SK-N-SH treated with all-trans-retinoic acid at 6 μM for 48 hours (cell line): Measurements from ENCODE around the gene GNPTG.

Source experiments
- ARNTL ChIP-seq: fragments of 450-650 bp; formaldehyde crosslinking; IDR thresholded peaks from 2 replicates; pipeline ENCODE4 v1.5.0; 2020; ENCODE audit warnings: low read depth, mild to moderate bottlenecking, moderate library complexity, borderline replicate concordance
- BACH2 ChIP-seq: fragments of 250-450 bp; sonication (Bioruptor Pico); IDR thresholded peaks from 2 replicates; pipeline ENCODE4 v1.9.0; 2021; ENCODE audit warnings: mild to moderate bottlenecking, borderline replicate concordance
- CSDC2 ChIP-seq: fragments of 250-450 bp; sonication (Bioruptor Pico); IDR thresholded peaks from 2 replicates; pipeline ENCODE4 v1.5.0; 2020; ENCODE audit warnings: mild to moderate bottlenecking, moderate library complexity
- GLIS3 ChIP-seq: fragments of 250-450 bp; sonication (Bioruptor Pico); IDR thresholded peaks from 2 replicates; pipeline ENCODE4 v1.5.0; 2020; ENCODE audit warnings: mild to moderate bottlenecking, moderate library complexity
- ISL1 ChIP-seq: fragments of 250-450 bp; sonication (Bioruptor Pico); IDR thresholded peaks from 2 replicates; pipeline ENCODE4 v2.1.2; 2022; ENCODE audit warnings: mild to moderate bottlenecking, moderate library complexity
- PATZ1 ChIP-seq: fragments of 250-450 bp; sonication (Bioruptor Pico); IDR thresholded peaks from 2 replicates; pipeline ENCODE4 v1.8.0; 2020; ENCODE audit warnings: mild to moderate bottlenecking, moderate library complexity, borderline replicate concordance
- POU6F1 ChIP-seq: fragments of 250-450 bp; sonication (Bioruptor Pico); IDR thresholded peaks from 2 replicates; pipeline ENCODE4 v1.8.0; 2021; ENCODE audit warnings: low read depth, mild to moderate bottlenecking, moderate library complexity, borderline replicate concordance
- RARB ChIP-seq: fragments of 250-450 bp; sonication (Bioruptor Pico); IDR thresholded peaks from 2 replicates; pipeline ENCODE4 v1.8.0; 2021; ENCODE audit warnings: mild to moderate bottlenecking, moderate library complexity
- TOX ChIP-seq: fragments of 250-450 bp; sonication (Bioruptor Pico); IDR thresholded peaks from 2 replicates; pipeline ENCODE4 v1.8.0; 2021; ENCODE audit warnings: mild to moderate bottlenecking, moderate library complexity, borderline replicate concordance
- ZC3H10 ChIP-seq: fragments of 250-450 bp; sonication (Bioruptor Pico); IDR thresholded peaks from 2 replicates; pipeline ENCODE4 v1.5.1; 2021; ENCODE audit warnings: mild to moderate bottlenecking, moderate library complexity
- ZFP3 ChIP-seq: fragments of 250-450 bp; sonication (Bioruptor Pico); IDR thresholded peaks from 2 replicates; pipeline ENCODE4 v1.5.0; 2020; ENCODE audit warnings: mild to moderate bottlenecking, moderate library complexity
- ZFP30 ChIP-seq: fragments of 450-650 bp; formaldehyde crosslinking; IDR thresholded peaks from 2 replicates; pipeline ENCODE4 v1.5.0; 2022; ENCODE audit warnings: mild to moderate bottlenecking, moderate library complexity
- TF ChIP-seq, protein P1 (sequence below): fragments of 250-450 bp; sonication (Bioruptor Pico); IDR thresholded peaks from 2 replicates; pipeline ENCODE4 v1.5.1; 2020; ENCODE audit warnings: low read depth, mild to moderate bottlenecking, moderate library complexity

GRCh38 chr16:1318268-1318545 is 33.5 kb upstream of the GNPTG start:
- TF ChIP-seq ISL1 (no peak), TOX (CRISPR knock-in tag) (no peak), ZC3H10 (CRISPR knock-in tag) (no peak), ZFP3 (CRISPR knock-in tag) (no peak), RARB (CRISPR knock-in tag) (no peak), CSDC2 (CRISPR knock-in tag) (no peak), GLIS3 (CRISPR knock-in tag) (no peak), ZFP30 (CRISPR knock-in tag) (no peak), BACH2 (no peak), ARNTL (CRISPR knock-in tag) (no peak), PATZ1 (CRISPR knock-in tag) (no peak), POU6F1 (CRISPR knock-in tag) (no peak)
- TF ChIP-seq, protein P1, sequence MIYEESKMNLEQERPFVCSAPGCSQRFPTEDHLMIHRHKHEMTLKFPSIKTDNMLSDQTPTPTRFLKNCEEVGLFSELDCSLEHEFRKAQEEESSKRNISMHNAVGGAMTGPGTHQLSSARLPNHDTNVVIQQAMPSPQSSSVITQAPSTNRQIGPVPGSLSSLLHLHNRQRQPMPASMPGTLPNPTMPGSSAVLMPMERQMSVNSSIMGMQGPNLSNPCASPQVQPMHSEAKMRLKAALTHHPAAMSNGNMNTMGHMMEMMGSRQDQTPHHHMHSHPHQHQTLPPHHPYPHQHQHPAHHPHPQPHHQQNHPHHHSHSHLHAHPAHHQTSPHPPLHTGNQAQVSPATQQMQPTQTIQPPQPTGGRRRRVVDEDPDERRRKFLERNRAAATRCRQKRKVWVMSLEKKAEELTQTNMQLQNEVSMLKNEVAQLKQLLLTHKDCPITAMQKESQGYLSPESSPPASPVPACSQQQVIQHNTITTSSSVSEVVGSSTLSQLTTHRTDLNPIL (CRISPR knock-in tag), result no peak
